Measurements from ENCODE around the gene TMEM87B. TPM values are rescaled to one million over a fixed set of nuclear protein-coding genes. Genes with fewer than 3 reads are reported as not detected.
"Not testable (repeated sequence)": the region's sequence is repeated elsewhere in the genome, so short reads cannot be mapped to it uniquely, and the experiment has no call there.

TMEM87B gene
- total RNA-seq, 2 experiments from 2014 or later: 11.4 to 12.2 TPM

DNA sequence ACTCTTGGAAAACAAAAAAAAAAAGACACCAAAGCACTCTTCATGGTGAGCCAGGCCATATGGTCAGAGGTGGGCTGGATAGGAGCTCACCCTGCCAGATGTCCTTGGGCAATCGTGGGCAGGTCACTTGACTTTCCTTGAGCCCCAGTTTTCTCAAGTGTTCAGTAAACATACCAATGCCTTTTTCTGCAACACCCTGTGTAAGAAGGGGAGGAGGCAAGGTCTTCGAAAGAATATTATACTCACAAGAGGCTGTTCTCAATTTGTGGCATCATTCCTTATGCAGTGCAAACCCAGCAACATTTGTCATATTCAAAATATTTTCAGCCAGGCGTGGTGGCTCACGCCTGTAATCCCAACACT is 22.9 kb upstream of the TMEM87B start:
- no peaks in the 10 kb centered on the region for H3K36me3 Mint-ChIP-seq (ENCODE audit: low read depth)
- H3K27me3 Mint-ChIP-seq: peaks cover 6% of the 10 kb centered on the region
- TF ChIP-seq, protein P1, sequence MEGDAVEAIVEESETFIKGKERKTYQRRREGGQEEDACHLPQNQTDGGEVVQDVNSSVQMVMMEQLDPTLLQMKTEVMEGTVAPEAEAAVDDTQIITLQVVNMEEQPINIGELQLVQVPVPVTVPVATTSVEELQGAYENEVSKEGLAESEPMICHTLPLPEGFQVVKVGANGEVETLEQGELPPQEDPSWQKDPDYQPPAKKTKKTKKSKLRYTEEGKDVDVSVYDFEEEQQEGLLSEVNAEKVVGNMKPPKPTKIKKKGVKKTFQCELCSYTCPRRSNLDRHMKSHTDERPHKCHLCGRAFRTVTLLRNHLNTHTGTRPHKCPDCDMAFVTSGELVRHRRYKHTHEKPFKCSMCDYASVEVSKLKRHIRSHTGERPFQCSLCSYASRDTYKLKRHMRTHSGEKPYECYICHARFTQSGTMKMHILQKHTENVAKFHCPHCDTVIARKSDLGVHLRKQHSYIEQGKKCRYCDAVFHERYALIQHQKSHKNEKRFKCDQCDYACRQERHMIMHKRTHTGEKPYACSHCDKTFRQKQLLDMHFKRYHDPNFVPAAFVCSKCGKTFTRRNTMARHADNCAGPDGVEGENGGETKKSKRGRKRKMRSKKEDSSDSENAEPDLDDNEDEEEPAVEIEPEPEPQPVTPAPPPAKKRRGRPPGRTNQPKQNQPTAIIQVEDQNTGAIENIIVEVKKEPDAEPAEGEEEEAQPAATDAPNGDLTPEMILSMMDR (IDR thresholded peaks at IDR 0.05): no peak

DNA sequence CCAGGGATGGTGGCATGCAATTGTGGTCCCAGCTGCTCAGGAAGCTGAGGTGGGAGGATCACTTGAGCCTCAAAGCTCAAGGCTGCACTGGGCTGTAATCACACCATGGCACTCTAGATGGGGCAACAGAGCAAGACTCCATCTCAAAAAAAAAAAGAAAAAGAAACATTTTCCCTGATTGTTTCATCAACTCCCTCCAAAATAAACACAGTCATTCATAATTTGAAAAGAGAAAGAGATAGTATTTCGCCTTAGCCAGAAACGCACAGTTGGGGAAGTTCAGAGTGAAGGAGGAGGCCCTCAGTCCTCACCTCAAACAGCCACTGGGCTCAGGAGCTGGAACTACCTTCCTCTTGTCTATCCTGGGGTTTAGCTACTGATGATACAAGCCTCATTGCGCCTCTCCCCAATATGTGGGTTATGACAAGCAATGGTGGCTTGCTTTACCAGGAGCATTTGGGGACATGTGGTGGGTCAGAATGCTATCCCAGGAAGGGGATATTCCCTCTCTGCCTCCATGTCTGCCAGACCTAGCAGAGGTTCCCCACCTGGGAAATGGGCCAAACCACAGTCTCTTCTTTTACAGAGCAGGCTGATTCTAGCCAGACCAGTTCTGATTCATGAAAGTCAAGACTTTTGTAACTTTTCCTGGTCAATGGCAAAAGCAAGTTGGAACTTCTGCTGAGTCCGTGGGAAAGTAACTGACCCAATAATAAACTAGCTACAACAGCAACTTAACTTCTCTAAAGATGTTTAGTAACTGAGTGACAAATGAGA is 22.2 kb upstream of the TMEM87B start:
- Mint-ChIP-seq H3K4me1 (ENCODE audit: low read depth) (peaks cover 3% of the 10 kb centered on the region), H3K9me3 (peaks cover 8% of the 10 kb centered on the region), H3K36me3 (ENCODE audit: low read depth) (no peaks in the 10 kb centered on the region), H3K27ac (no peak overlapping the region), H3K4me3 (no peak overlapping the region), H3K27me3 (peaks cover 6% of the 10 kb centered on the region)
- intact Hi-C loops (cut with micrococcal nuclease): no loop called here
- CTCF ChIA-PET: interaction anchor here (1.0 kb wide), 1 partner anchor 18 kb away, joined by 3 read pairs; no protein-coding TSS in a partner anchor
- TF ChIP-seq, protein P1 (IDR thresholded peaks at IDR 0.05): no peak
- POLR2A ChIA-PET: no interaction called here
- ATAC-seq: peak; percentile 34
- DNase-seq: no peak

More for the DNA sequence above, 22.9 kb upstream of the TMEM87B start:
- CTCF ChIA-PET: no interaction called here
- Mint-ChIP-seq H3K4me1 (ENCODE audit: low read depth) (peaks cover 3% of the 10 kb centered on the region), H3K27ac (no peak overlapping the region), H3K4me3 (no peak overlapping the region), H3K9me3 (peaks cover 2% of the 10 kb centered on the region)
- intact Hi-C loops (cut with micrococcal nuclease): no loop called here
- POLR2A ChIA-PET: no interaction called here
- DNase-seq (no peak), ATAC-seq (no peak)

DNA sequence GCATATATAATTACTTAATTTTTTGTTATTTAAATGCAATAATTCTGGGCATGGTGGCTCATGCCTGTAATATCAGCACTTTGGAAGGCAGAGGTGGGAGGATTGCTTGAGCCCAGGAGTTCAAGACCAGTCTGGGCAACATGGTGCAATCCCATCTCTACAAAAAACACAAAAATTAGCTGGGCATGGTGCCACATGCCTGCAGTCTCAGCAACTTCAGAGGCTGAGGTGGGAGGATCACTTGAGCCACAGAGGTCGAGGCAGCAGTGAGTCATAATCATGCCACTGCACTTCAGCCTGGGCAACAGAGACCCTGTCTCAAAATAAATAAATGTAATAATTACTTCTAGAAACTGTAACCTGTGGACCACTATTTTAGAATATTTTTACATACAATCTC is 21.5 kb upstream of the TMEM87B start:
- ChIA-PET CTCF (interaction anchor here (1.0 kb wide), 1 partner anchor 17 kb away, joined by 3 read pairs; no protein-coding TSS in a partner anchor), POLR2A (no interaction called here)
- H3K4me1 Mint-ChIP-seq (ENCODE audit: low read depth): peaks cover 3% of the 10 kb centered on the region
- H3K4me3 Mint-ChIP-seq: no peak overlapping the region
- peaks cover 6% of the 10 kb centered on the region for H3K27me3 Mint-ChIP-seq
- H3K27ac Mint-ChIP-seq: no peak overlapping the region
- DNase-seq: no peak
- no peaks in the 10 kb centered on the region for H3K36me3 Mint-ChIP-seq (ENCODE audit: low read depth)
- intact Hi-C loops (cut with micrococcal nuclease): no loop called here
- peaks cover 8% of the 10 kb centered on the region for H3K9me3 Mint-ChIP-seq
- ATAC-seq: no peak
- TF ChIP-seq, protein P1 (IDR thresholded peaks at IDR 0.05): no peak

DNA sequence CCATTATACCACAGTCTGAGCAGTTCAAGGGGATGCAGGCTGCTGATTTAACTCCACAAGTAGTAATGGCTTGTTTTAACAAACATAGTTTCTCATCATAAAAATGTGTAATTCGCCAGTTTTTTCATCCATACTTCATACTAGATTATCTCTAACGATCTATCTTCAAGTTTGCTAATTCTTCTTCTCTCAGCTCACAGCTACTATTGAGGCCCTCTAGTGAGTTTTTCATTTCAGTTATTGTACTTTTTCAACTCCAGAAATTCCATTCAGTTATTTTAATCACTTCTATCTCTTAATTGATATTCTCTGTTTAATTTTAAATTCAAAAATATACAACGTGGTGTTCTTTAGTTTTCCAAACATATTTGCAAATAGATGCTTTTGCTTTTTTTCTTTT is 20.1 kb upstream of the TMEM87B start:
- H3K27me3 Mint-ChIP-seq: peaks cover 3% of the 10 kb centered on the region

DNA sequence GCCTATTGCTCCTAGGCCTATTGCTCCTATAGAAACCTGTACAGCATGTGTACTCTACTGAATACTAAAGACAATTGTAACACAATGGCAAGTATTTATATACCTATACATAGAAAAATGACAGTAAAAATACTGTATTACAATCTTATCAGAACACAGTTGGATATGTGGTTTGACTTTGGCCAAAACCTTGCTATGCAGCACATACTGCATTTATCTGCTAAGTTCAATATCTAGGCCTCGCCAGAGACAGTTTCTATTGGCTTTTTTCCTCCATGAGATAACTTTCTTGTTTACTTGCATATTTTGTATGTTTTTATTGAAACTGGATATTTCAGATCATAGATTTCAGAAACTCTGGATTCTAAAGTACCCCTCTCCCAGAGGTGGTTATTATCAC is 19.3 kb upstream of the TMEM87B start:
- H3K36me3 Mint-ChIP-seq (ENCODE audit: low read depth): no peaks in the 10 kb centered on the region
- no peak overlapping the region for H3K27ac Mint-ChIP-seq
- no peak overlapping the region for H3K4me3 Mint-ChIP-seq
- H3K9me3 Mint-ChIP-seq: peaks cover 8% of the 10 kb centered on the region
- DNase-seq (no peak), ATAC-seq (no peak)
- intact Hi-C loops (cut with micrococcal nuclease): no loop called here
- H3K4me1 Mint-ChIP-seq (ENCODE audit: low read depth): peaks cover 3% of the 10 kb centered on the region
- POLR2A ChIA-PET: no interaction called here
- peaks cover 3% of the 10 kb centered on the region for H3K27me3 Mint-ChIP-seq
- TF ChIP-seq, protein P1 (IDR thresholded peaks at IDR 0.05): no peak
- CTCF ChIA-PET: no interaction called here

More for the DNA sequence above, 20.1 kb upstream of the TMEM87B start:
- TF ChIP-seq, protein P1 (IDR thresholded peaks at IDR 0.05): no peak
- peaks cover 3% of the 10 kb centered on the region for H3K4me1 Mint-ChIP-seq (ENCODE audit: low read depth)
- no peaks in the 10 kb centered on the region for H3K36me3 Mint-ChIP-seq (ENCODE audit: low read depth)
- H3K4me3 Mint-ChIP-seq: no peak overlapping the region
- ChIA-PET CTCF (no interaction called here), POLR2A (no interaction called here)
- intact Hi-C loops (cut with micrococcal nuclease): no loop called here
- DNase-seq (no peak), ATAC-seq (no peak)
- peaks cover 8% of the 10 kb centered on the region for H3K9me3 Mint-ChIP-seq
- no peak overlapping the region for H3K27ac Mint-ChIP-seq

DNA sequence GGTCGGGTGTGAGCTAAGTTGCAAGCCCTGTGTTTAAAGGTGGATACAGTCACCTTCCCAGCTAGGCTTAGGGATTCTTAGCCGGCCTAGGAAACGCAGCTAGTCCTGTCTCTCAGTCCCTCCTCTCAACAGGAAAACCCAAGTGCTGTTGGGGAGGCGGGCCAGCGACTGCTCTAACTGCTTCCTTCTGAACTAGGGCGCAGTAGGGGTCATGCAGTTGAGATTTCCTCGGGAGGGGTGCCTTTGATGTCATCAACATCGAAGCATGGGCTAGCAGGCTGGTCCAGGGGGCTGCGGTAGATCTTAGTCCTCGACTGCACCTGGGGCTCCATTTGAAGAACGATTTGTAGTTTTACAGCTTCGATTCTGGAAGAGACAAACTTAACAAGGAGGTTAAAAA is 15.5 kb upstream of the TMEM87B start:
- DNase-seq; H3K27me3 Mint-ChIP-seq; H3K9me3 Mint-ChIP-seq; H3K36me3 Mint-ChIP-seq (ENCODE audit: low read depth); POLR2A ChIA-PET; H3K27ac Mint-ChIP-seq; intact Hi-C loops (cut with micrococcal nuclease); ATAC-seq; H3K4me1 Mint-ChIP-seq (ENCODE audit: low read depth); H3K4me3 Mint-ChIP-seq: not testable (repeated sequence)
- CTCF ChIA-PET: interaction anchor here (0.8 kb wide), 1 partner anchor 99 kb away, joined by 3 read pairs; no protein-coding TSS in a partner anchor

DNA sequence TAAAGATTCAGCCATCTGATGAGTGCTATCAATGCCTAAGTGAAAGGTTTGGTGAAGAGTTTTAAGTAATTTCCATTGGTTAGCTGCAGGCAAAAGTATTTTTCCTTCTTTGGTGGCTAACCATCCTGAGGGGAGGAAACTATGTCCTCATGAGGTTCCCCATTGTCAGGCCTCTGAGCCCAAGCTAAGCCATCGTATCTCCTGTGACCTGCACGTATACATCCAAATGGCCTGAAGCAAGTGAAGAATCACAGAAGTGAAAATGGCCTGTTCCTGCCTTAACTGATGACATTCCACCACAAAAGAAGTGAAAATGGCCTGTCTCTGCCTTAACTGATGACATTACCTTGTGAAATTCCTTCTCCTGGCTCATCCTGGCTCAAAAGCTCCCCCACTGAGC is 15.0 kb upstream of the TMEM87B start:
- H3K4me1 Mint-ChIP-seq (ENCODE audit: low read depth); intact Hi-C loops (cut with micrococcal nuclease); H3K36me3 Mint-ChIP-seq (ENCODE audit: low read depth); H3K27ac Mint-ChIP-seq; POLR2A ChIA-PET; ATAC-seq; H3K27me3 Mint-ChIP-seq; DNase-seq; CTCF ChIA-PET; H3K4me3 Mint-ChIP-seq; H3K9me3 Mint-ChIP-seq: not testable (repeated sequence)

DNA sequence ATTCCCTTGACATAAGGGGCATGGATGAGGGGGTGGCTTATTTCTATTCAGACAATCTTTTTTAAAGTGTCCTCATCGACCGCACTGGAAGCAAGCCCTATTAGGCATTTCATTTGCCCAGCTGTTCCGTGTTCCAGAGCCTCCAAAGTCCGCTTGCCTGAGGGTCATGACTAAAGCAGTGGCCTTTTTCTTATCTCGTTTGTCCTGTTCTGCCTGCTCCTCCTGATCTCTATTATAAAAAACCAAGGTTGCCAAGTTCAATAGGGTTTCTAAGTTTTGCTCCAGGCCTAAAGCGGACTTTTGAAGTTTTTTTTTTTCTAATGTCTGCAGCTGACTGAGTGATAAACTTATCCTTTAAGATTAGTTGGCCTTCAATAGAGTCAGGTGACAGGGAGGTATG is 13.6 kb upstream of the TMEM87B start:
- intact Hi-C loops (cut with micrococcal nuclease); DNase-seq; ATAC-seq; H3K36me3 Mint-ChIP-seq (ENCODE audit: low read depth); H3K4me1 Mint-ChIP-seq (ENCODE audit: low read depth); POLR2A ChIA-PET; H3K27ac Mint-ChIP-seq; H3K4me3 Mint-ChIP-seq; CTCF ChIA-PET; H3K9me3 Mint-ChIP-seq; H3K27me3 Mint-ChIP-seq: not testable (repeated sequence)

Measured in activated CD8-positive, alpha-beta T cell treated with anti-CD3 and anti-CD28 coated beads for 36 hours (primary cell).